Epithelial cell of esophagus (primary cell): ENCODE data around the gene OLR1.

Experiments used
- DNase-seq: peaks from one replicate; pipeline ENCODE4 v3.0.0; 2010; ENCODE audit warnings: low read depth
- H3K4me3 ChIP-seq: 2 replicates; pipeline ENCODE4 v1.5.1; 2011; ENCODE audit warnings: mild to moderate bottlenecking, low read length, control low read depth
- TF ChIP-seq, protein P1 (sequence below): IDR thresholded peaks from 2 replicates; pipeline ENCODE4 v1.5.1; 2011; ENCODE audit warnings: low read depth, mild to moderate bottlenecking, low read length, control low read depth, inconsistent platforms; ENCODE audit not compliant: insufficient read depth; ENCODE audit errors: missing control alignments

OLR1 gene

DNA sequence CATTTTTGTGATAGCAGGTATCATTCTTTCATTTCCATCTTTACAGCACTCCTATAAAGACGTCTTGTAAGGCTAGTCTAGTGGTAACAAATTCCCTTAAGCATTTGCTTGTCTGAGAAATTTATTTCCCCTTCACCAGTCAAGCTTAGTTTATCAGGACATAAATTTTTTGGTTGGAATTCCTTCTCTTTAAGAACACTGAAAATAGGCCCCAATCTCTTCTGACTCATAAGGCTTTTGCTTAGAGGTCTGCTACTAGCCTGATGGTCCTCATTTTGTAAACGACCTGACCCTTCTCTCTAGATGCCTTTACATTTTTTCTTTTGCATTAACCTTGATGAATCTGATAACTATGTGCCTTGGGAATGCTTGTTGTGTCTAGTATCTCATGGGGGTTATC, 20.3 kb downstream of the OLR1 start:
- H3K4me3 ChIP-seq, result no peak overlapping the region
- no peak for DNase-seq
- TF ChIP-seq, protein P1, sequence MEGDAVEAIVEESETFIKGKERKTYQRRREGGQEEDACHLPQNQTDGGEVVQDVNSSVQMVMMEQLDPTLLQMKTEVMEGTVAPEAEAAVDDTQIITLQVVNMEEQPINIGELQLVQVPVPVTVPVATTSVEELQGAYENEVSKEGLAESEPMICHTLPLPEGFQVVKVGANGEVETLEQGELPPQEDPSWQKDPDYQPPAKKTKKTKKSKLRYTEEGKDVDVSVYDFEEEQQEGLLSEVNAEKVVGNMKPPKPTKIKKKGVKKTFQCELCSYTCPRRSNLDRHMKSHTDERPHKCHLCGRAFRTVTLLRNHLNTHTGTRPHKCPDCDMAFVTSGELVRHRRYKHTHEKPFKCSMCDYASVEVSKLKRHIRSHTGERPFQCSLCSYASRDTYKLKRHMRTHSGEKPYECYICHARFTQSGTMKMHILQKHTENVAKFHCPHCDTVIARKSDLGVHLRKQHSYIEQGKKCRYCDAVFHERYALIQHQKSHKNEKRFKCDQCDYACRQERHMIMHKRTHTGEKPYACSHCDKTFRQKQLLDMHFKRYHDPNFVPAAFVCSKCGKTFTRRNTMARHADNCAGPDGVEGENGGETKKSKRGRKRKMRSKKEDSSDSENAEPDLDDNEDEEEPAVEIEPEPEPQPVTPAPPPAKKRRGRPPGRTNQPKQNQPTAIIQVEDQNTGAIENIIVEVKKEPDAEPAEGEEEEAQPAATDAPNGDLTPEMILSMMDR, result no peak

DNA sequence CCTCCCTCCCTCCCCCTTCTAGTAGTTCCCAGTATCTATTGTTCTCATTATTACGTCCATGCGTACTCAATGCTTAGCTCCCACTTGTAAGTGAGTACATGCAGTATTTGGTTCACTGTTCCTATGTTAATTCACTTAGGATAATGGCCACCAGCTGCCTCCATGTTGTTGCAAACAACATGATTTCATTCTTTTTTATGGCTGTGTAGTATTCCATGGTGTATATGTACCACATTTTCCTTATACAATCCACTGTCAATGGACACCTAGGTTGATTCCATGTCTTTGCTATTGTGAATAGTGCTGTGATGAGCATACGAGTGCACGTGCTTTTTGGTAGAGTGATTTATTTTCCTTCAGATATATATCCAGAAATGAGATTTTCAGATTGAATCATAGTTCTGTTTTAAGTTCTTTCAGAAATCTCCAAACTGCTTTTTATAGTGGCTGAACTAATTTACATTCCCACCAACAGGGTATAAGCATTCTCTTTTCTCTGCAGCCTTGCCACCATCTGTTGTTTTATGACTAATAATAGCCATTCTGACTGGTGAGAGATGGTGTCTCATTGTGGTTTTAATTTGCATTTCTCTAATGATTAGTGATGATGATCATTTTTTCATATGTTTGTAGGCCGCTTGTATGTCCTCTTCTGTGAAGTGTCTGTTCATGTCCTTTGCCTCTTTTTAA, 24.1 kb downstream of the OLR1 start:
- TF ChIP-seq, protein P1, result no peak
- DNase-seq, result no peak
- no peak overlapping the region for H3K4me3 ChIP-seq

DNA sequence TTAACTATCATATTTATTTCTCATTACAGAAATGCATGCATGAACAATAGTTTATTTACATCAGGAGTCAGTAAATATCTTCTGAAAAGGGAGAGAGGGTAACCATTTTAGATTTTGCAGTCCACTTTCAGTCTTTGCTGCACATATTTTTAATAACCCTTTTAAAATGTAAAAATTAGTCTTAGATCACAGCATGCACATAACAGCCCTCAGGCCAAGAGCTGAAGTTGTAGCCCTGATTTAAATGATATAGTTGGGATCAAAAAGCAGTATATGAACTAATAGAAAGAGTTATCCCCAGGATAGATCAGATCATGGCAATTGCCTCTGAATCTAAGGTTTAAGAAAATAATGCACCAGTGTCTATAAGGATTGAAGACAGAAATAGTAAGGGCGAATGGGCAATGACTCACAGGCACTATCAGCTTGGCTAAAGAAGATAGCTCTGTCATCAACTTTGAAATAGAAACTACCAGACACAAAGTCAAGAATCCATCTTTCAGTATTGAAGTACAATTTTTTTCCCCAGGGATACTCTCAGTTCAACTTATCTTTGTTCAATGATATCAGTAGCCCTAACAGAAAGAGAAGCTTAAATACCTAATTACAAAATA, 28.8 kb downstream of the OLR1 start:
- DNase-seq, result peak; percentile 24
- H3K4me3 ChIP-seq, result no peak overlapping the region
- TF ChIP-seq, protein P1, result no peak

DNA sequence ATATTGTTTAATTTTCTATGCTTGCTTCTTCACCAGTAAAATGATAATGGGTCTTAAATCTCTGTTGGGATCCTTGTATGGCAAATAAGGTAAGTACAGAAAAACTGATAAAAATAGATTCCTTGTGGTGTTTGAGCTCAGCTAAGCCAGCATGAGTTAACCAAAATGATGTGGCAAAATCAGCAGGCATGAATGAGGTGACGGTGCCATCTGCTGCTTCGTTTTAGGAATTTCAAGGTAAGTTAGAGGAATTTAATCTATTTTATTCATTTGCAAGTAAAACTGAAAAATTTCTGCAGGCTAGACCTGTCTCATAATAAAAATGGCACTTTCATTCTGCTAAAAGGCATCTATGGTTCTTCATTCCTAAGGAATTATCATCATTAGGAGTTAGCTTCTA, 31.9 kb downstream of the OLR1 start:
- no peak overlapping the region for H3K4me3 ChIP-seq
- TF ChIP-seq, protein P1, result peak; percentile 71
- peak; percentile 75 for DNase-seq

DNA sequence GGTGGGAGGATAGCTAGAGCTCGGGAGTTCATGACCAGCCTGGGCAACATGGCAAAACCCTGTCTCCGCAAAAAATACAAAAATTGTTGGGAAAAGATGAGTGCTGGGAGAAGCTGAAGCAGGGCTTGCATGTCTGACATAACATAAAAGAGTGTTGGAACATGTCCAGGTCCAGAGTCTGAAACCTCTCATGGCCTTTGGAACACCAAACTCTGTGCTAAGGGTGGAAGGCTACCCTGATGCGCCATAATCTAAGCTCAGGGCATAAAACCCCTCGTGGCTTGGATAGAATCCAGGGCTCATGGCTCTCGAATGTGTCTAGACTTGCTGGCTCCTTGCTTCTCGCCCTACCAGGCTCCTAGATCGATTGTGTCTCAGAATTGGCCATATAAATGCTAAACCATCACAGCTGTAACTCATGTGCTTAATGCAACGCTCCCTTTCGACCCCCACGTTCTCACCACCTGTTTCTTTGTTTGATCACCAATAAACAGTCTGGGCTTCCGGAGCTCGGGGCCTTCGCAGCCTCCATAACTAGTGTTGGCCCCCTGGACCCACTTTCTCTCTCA, 35.2 kb downstream of the OLR1 start:
- TF ChIP-seq, protein P1, result no peak
- no peak overlapping the region for H3K4me3 ChIP-seq
- no peak for DNase-seq

DNA sequence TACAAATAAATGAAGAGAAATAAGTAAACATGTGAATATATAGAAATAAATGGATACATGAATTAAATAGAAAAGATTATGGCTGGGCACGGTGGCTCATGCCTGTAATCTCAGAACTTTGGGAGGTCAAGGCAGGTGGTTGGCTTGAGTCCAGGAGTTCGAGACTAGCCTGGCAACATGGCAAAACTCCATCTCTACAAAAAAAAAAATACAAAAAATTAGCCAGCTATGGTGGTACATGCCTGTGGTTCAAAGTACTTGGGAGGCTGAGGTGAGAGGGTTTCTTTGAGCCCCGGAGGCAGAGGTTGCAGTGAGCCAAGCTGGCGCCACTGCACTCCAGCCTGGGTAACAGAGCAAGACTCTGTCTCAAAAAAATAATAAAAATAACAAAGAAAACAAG, 36.8 kb downstream of the OLR1 start:
- no peak overlapping the region for H3K4me3 ChIP-seq
- TF ChIP-seq, protein P1, result no peak
- no peak for DNase-seq

DNA sequence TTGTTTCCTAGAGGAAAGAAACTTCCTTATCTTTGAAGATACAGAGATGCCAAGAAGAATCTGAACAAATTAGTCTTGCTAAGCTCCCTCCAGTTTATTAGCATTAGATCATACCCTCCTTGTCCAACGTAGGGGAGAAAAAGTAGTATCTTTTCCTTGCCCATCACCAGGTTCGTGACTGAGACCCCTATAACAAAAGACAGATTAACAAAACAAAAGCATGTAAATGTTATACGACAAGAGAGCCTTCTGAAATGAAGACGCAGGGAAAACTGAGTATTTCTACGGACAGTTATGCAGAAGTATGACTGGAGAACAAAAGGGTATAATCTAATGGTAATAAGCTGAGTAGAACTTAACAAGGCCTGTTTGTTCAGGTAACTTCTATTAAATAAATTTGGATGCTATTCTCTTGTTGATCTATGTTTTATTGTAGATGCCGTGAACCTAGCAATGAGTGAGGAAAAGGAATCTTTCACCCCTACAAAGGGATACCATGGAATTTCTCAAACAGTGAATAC, 39.0 kb downstream of the OLR1 start:
- no peak for DNase-seq
- no peak overlapping the region for H3K4me3 ChIP-seq
- TF ChIP-seq, protein P1, result no peak
